GM19328 (cell line): ENCODE data around the gene MMP1.

ENCODE experiments used
- ATAC-seq: cut with Tn5 transposase; IDR thresholded peaks from one replicate; pipeline ENCODE4 v1.9.1; 2021; ENCODE audit warnings: mild to moderate bottlenecking, moderate library complexity; ENCODE audit not compliant: unreplicated experiment

MMP1 gene

GRCh38 chr11:102798012-102798746 lies at the start of gene MMP1:
TSS of gene MMP1 (minus strand) at chr11:102798160. CDS start at chr11:102798092, 68 bp downstream.
- no peak for ATAC-seq

DNA sequence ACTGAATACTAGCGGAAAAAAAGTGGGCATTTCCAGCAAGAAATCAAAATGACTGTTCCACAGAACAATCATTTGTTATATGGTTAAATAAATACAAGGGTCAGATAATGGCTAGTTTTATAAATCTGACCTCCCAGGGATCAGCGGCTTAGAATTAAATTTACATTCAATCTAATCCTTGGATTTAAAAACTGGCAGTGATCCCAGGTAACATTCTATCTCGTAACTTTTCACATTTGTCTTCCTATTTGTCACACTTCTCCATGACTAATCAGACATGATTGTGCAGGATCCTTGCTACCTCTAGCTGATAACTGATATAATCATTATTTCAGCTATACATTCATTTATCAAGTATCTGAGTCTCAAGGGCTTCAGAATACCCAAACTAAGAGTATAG lies 48.3 kb upstream of the MMP1 start:
- ATAC-seq, result no peak

GRCh38 chr11:102843489-102843888 lies 45.5 kb upstream of the MMP1 start, which contains the start of gene MMP3:
TSS of gene MMP3 (minus strand) at chr11:102843609. CDS start at chr11:102843546, 63 bp downstream.
- ATAC-seq, result no peak

DNA sequence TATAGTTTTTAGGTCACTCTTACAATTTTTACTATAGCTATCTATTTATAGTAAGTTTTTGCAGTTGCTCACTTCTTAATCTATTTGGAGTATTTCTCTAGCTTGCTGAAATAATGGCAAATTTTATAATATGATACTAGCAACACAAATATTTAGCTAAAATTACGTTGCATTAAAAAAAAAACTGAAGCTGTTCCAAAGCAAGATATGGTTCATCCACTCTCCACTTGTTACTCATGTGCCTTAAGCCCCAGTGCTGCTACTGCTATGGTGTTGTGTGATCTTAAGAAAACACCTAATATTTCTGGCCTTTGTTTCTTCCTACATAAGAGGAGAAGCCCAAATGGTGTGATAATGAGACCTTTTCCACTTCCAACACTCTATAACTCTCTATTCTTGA lies 45.0 kb upstream of the MMP1 start:
- ATAC-seq, result no peak

- ATAC-seq, result no peak
Observed at GRCh38 chr11:102840018-102840417, 42.1 kb upstream of the MMP1 start.

- ATAC-seq, result no peak
Observed at GRCh38 chr11:102837646-102838045, 39.7 kb upstream of the MMP1 start.

- no peak for ATAC-seq
Observed at GRCh38 chr11:102837156-102837555, 39.2 kb upstream of the MMP1 start.

- no peak for ATAC-seq
Observed at GRCh38 chr11:102836290-102836875, 38.4 kb upstream of the MMP1 start.

- no peak for ATAC-seq
Observed at GRCh38 chr11:102833731-102834130, 35.8 kb upstream of the MMP1 start.

GRCh38 chr11:102832612-102833011 lies 34.7 kb upstream of the MMP1 start:
- ATAC-seq, result no peak

GRCh38 chr11:102831489-102832440 lies 33.8 kb upstream of the MMP1 start:
- ATAC-seq, result no peak

DNA sequence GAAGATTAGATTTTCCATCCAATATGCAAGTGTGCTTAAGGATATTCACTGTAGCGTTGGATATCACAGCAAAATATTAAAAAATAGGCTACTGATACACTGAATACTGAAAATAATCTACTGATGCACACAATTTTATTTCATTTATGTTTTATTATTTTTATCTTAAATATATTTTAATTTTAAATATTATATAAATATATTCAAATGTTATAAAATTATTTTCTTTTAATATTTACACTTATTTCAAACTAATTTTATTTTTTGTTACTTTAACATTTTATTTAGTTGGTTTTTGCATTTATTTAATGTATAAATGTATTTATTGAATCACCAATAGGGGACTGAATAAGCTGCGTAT lies 33.1 kb upstream of the MMP1 start:
- ATAC-seq, result no peak

GRCh38 chr11:102830001-102830727 lies 32.2 kb upstream of the MMP1 start:
- ATAC-seq, result no peak

- no peak for ATAC-seq
Observed at GRCh38 chr11:102829316-102830000, 31.5 kb upstream of the MMP1 start.

DNA sequence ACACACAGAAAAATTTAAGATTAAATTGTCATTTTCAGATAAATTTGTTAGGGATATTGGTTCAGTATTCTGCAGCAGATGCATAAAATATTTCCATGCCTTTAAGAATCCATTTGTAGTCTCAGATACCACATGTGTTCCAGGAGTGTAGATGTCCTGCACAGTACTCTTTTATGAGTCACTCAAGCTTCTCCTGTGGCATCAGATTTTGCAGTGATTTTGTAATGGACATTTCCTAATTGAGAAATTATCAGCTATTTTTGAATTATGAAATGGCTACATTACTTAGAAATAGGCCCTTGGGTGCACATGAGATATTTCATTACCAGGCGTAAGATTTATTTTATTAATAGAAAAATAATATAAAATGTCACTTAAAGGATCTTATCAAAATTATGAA lies 26.6 kb upstream of the MMP1 start:
- no peak for ATAC-seq

DNA sequence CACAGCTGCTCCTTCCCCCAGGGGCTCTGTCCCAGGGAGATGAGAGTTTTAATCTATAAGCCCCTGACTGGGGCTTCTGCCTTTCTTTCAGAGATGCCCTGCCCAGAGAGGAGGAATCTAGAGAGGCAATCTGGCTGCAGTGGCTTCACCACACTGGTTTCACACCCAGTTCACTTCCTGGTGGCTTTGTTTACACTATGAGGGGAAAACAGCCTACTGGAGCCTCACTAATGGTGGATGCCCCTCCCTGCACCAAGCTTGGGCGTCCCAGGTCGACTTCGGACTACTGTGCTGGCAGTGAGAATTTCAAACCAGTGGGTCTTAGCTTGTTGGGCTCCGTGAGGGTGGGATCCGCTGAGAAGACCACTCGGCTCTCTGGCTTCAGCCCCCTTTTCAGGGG lies 21.5 kb upstream of the MMP1 start:
- ATAC-seq, result no peak

DNA sequence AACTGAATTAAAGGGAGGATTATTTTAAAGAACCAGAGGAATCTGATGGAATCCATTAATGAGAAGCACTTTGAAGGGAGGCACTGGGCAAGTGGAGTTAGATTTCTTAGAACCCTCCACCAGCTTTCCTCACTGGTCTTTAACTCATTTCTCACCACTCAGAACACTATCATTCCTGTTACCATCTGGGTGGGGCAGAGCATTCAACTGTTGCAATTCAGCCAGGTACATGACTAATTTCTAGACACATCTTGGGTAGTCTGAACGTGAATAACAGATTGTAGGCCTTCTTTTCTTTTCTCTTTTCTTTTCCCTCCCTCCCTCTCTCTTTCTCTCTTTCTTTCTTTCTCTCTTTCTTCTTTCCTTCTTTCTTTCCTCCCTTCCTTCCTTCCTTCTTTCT lies 15.5 kb upstream of the MMP1 start:
- ATAC-seq, result no peak

GRCh38 chr11:102812188-102812587 lies 14.2 kb upstream of the MMP1 start:
- no peak for ATAC-seq

GRCh38 chr11:102810950-102811660 lies 13.1 kb upstream of the MMP1 start:
- no peak for ATAC-seq

GRCh38 chr11:102809971-102810370 lies 12.0 kb upstream of the MMP1 start:
- no peak for ATAC-seq
